Pulmonary artery endothelial cell (primary cell): ENCODE measurements around the gene IFIT5. TPM values are rescaled to one million over a fixed set of nuclear protein-coding genes. Genes with fewer than 3 reads are reported as not detected.
"Not testable (repeated sequence)": the region's sequence is repeated elsewhere in the genome, so short reads cannot be mapped to it uniquely, and the experiment has no call there.

Experiments
- DNase-seq: peaks from one replicate; pipeline ENCODE4 v3.0.0-alpha.2; 2011; ENCODE audit warnings: low read depth, low spot score
- total RNA-seq: library from RNA; depleted of rRNA; stranded (reverse); fragments of >200 nt; gene quantifications from 2 replicates; pipeline ENCODE4 v1.2.3, GENCODE V29; 2014

Gene IFIT5
- total RNA-seq, 1 donor from 2014 or later = 11.5 TPM

DNA sequence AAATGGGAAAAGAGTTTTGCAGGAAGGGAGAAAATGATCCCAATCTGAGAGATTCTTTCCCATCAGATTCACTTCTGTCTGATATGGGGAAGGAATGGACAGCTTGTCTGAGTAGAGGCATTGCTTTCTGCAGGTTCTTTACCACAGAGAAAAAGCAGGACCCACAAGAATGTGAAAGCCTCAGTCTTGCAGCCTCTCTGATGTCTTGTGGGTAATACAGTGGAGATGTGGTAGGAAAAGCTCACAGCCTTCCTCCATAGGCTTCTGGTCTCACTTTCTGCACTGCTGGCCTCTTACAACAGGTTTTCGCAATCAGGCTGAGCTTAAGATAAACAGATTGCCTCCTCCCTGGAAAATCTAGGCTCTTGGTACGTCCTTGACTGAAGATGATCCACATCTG is 21.4 kb upstream of the IFIT5 start:
- DNase-seq = no peak

DNA sequence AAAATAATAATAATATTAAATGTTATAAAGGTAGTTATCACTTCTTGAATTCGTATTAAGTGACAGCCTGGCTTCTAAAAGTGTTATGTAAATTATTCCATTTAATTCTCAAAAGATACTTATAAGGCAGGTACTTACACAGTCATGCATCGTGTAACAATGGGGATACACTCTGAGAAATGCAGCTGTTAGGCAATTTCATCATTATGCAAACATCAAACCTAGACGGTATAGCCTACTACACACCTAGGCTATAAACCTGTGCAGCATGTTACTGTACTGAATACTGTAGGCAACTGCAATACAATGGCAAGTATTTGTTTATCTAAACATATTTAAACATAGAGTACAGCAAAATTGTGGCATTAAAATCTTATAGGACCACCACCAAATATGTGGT is 20.5 kb upstream of the IFIT5 start:
- no peak for DNase-seq

DNA sequence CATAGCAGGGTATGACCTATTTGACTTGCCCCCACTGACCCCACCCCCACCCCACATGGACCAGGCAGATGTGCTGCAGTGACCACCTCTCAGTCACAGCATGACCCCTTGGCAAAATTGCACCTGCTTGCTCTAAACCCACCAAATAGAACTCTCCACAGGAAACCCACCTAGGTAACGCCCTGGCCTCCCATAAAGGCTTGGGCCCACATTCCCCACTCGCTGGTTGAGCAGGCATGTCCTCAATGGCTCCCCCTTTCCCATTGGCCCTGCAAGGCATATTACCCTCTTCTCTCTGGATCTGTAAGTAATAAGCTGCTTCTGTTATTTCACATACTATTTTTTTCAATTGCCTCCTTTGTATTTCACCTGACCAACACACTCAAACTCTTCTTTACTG is 19.2 kb upstream of the IFIT5 start:
- no peak for DNase-seq

DNA sequence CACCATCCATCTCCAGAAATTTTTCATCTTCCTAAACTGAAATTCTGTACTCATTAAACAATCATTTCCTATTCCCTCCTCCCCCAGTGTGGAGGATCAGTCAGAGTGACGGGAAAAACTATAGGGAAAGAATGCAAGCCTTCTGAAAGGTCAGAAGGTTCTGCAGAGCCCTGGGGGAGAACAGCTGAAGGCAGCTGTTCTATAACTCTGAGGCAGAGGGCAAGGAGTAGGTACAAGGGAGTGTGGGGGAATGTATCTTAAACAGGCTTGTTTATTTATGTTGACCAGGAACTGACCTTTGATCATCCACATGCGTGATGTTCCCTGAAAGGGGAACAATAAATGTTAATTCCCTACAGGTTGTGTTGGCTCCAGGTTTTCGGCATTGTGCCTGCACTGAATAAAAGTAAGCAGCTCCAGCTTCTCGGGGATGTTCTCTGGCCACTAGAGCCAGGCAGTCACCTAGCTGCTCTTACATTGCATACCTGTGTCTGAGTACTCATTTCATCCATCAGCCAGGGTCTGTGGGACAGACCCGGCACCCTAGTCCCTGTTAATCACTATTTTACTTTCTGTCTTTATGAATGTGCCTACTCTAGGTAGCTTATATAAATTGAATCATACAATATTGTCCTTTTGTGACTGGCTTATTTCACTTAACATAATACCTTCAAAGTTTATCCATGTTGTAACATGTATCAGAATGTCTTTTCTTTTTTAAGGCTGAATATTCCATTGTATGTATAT is 16.2 kb upstream of the IFIT5 start:
- no peak for DNase-seq

DNA sequence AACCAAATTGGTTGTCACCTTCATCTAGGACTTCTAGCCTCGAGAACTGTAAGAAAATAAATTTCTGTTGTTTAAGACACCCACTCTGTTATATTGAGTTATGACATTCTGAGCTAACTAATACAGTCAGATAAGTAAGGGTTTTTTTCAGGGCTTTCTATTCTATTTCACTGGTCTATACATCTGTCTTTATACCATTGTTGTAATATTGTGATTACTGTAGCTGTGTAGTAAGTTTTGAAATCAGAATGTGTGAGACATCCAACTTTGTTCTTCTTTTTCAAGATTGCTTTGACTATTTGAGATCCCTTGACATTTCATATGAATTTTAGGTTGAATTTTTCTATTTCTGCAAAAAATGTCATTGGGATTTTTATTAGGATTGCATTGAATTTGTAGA is 14.4 kb upstream of the IFIT5 start:
- no peak for DNase-seq

DNA sequence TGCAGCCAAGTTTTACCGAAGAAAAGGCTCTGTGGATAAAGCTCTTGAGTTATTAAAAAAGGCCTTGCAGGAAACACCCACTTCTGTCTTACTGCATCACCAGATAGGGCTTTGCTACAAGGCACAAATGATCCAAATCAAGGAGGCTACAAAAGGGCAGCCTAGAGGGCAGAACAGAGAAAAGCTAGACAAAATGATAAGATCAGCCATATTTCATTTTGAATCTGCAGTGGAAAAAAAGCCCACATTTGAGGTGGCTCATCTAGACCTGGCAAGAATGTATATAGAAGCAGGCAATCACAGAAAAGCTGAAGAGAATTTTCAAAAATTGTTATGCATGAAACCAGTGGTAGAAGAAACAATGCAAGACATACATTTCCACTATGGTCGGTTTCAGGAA is 11.3 kb upstream of the IFIT5 start:
- DNase-seq = no peak

DNA sequence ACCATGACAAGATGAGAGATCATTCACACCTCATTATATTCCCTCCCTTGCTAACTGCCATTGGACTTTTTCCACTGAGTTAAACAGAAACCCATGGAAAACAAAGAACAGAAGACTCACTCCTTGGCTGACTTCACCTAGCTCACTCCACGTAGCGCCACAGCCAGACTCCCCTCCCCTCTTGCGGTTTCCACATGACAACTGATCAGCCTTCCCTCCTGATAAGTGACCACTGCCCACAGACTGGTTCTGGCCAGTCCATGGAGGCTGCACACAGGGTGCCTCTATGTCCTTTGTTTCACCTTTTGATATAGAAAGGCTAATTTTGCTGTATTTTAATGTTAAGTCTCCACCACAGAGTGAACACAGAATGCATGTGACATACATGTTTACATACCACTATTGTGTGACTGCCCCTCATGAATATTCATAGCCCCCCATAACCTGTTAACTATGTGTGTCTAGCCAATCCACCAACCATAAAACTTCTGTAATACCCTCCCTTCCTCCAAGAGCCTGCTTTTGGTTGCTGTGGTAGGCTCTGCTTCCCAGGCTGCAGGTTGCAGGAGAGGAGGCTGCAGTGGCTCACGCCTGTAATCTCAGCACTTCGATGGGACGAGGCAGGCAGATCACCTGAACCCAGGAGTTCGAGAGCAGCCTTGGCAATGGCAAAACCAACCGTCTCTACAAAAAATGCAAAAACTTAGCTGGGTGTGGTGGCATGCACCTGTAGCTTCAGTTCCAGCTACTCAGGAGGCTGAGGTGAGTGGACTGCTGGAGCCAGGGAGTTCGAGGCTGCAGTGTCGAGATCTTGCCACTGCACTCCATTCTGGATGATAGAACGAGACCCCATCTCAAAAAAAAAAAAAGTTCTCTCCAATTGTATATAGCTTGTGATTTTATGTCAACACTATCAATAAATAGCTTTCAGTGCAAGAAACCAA is 10.0 kb upstream of the IFIT5 start:
- DNase-seq = no peak

DNA sequence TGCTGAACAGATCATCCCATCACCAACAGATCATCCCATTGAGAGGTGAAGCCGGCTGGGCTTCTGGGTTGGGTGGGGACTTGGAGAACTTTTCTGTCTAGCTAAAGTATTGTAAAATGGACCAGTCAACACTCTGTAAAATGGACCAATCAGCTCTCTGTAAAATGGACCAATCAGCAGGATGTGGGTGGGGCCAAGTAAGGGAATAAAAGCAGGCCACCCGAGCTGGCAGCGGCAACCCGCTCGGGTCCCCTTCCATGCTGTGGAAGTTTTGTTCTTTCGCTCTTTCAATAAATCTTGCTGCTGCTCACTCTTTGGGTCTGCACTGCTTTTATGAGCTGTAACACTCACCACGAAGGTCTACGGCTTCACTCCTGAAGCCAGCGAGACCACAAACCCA is 8.2 kb upstream of the IFIT5 start:
- not testable (repeated sequence) for DNase-seq

DNA sequence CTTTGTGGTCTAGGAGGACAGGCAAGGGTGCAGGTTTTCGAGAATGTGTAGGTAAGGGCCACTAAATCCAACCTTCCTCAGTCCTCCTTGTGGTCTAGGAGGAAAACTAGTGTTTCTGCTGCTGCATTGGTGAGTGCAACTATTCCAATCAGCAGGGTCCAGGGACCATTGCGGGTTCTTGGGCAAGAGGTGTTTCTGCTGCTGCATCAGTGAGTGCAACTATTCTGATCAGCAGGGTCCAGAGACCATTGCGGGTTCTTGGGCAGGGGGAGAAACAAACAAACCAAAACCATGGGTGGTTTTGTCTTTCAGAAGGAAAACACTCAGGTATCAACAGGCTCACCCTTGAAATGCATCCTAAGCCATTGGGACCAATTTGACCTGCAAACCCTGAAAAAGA is 6.6 kb upstream of the IFIT5 start:
- DNase-seq = not testable (repeated sequence)

DNA sequence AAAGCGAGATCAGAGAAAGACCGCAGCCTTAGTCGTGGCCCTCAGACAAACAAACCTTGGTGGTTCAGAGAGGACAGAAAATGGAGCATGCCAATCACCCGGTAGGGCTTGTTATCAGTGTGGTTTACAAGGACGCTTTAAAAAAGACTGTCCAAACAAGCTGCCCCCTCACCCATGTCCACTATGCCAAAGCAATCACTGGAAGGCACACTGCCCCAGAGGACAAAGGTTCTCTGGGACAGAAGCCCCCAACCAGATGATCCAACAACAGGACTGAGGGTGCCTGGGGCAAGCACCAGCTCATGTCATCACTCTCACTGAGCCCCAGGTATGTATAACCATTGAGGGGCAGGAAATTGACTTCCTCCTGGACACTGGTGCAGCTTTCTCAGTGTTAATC is 5.1 kb upstream of the IFIT5 start:
- not testable (repeated sequence) for DNase-seq

DNA sequence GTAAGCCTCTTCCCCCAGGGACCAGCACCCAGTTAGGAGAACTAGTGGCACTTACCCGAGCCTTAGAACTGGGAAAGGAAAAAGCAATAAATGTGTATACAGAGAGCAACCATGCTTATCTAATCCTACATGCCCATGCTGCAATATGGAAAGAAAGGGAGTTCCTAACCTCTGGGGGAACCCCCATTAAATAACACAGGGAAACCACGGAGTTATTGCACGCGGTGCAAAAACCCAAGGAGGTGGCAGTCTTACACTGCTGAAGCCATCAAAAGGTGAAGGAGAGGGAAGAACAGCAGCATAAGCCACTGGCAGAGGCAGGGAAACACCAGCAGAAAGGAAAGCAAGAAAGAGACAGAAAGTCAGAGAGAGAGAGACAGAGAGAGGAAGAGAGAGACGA is 3.8 kb upstream of the IFIT5 start:
- not testable (repeated sequence) for DNase-seq

DNA sequence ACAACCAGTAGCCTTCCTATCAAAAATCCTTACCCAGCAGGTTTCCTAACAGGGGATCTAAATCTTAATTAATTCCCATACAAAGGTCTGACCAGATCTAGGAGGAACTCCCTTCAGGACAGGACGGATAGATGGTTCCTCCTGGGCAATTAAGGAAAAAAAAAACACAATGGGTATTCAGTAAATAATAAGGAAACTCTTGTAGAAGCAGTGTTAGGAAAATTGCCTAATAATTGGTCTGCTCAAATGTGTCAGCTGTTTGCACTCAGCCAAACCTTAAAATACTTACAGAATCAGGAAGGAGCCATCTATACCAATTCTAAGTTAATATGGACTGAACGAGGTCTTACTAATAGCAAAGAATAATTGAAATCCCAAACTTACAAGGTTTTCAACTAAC is 3.2 kb upstream of the IFIT5 start:
- not testable (repeated sequence) for DNase-seq

DNA sequence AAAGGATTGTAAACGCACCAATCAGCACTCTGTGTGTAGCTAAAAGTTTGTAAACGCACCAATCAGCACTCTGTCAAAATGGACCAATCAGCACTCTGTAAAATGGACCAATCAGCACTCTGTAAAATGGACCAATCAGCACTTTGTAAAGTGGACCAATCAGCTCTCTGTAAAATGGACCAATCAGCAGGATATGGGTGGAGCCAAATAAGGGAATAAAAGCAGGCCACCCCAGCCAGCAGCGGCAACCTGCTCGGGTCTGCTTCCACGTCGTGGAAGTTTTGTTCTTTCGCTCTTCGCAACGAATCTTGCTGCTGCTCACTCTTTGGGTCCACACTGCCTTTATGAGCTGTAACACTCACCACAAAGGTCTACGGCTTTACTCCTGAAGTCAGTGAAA is 2.1 kb upstream of the IFIT5 start:
- not testable (repeated sequence) for DNase-seq

DNA sequence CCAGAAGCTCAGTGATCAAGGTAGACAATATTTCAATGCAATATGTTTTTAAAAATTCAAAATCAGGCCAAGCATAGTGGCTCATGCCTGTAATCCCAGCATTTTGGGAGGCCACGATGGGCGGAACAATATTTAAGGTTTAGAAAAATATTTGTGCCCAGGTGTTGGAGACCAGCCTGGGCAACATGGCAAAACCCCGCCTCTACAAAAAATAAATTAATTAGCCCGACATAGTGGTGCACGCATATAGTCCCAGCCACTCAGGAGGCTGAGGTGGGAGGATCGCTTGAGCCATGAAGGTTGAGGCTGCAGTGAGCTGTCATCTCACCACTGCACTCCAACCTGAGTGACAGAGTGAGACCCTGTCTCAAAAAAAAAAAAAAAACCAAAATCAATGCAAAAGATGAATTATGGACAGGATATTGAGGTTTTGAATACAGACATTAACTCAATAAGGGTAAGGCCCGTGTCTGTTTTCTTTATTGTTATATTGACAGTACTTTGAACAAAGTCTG is 913 bp upstream of the IFIT5 start:
- DNase-seq = no peak

DNA sequence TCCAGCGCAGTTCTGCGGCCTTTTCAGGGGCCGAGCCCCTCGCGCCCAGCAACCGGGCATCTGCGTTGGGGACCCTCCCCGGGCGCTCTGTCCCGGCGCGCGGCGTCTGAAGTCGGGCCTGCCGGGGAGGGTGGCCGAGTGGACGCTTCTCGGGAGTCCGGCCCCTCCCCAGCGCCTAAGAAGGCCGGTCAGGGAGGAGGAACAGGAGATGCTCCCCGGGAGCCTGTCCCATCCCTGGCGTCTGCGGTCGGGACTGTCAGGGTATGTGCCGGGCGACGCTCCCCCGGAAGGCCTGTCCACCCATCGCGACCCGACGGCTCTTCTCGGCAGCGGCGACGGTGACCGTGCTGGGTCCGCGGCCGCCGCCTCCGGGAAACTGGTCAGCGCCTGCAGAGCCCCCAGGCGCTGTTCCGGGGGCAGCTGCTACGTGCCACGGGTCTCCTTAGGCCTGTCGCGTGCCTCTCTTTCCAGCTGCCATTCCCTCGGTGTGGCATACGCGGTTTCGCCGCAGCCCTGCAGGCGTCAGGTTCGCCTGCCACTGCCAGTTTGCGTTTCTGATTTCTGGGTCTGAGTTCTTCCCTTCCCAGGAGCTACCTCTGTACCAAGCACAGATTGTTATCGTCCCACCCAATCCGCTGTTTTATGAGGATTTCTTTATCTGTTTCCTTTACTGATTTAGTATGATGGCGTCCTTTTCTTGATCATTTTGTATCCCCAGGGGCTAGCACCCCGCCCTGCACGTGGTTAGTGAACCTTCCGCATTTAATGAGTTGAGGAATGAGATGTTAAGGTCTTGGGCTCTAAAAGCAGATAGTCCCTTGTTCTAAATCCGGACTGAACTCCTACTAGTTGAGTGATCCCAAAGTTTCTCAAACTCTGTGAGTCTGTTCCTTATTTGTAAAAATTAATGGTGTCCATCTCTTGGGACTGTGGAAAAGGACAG is 782 bp downstream of the IFIT5 start:
- no peak for DNase-seq

DNA sequence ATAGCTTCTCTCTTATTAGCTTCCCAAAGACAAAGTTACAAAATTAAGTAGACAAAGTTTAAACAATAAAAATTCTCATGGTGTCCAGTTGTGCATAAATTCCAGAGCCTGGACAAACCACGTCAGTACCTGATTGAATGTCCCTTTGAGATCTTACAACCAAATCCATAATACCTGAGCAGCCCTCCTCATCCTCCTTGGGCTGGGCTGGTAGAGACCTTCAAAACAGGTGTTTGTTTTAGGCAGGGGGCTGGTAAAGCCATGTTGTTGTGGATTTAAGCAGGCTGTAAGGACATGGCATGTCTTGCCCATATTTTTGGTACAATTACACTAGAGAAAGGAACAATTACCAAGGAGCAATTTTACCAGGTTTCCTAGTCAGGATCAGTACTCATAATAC is 2.1 kb downstream of the IFIT5 start:
- no peak for DNase-seq

DNA sequence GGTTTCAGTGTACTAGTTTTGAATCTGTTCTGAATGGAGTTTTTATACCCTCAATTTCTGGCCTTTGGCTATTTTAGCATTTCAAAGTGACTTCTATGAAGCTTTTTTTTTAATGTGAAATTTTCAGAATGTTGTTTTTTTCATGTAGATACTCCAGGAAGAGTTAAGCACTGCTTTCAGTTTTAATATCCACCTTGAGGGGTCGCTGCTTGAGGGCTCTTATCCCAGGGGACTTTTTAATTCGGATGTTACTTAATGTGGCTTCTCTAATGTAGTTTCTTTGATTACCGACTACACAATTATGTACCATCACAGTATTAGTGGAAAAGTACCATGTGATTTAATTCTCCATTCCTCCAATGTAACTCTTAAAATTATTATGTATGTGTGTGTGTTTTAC is 5.2 kb downstream of the IFIT5 start:
- DNase-seq = no peak

DNA sequence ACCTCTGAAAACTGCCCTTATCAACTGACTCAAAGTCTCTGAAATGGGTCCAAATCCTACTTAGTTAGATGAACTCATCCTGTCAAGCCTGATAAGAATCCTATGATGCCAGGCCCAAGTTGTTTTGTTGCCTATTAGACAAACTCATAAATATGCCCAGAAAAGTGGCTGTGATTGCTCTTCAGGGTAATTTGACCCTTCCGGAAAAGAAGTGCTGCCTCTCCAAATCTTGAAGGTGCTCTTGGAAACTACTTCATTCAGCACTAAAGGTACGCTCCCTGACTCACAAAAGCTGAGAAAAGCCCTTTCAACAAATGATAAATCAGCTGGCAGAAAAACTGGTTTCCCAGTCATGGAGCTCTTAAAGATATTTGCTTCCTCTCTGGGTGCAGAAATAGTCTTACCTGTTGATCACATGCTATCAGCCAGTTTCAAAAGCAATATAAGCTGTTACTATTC is 6.7 kb downstream of the IFIT5 start:
- DNase-seq = no peak

DNA sequence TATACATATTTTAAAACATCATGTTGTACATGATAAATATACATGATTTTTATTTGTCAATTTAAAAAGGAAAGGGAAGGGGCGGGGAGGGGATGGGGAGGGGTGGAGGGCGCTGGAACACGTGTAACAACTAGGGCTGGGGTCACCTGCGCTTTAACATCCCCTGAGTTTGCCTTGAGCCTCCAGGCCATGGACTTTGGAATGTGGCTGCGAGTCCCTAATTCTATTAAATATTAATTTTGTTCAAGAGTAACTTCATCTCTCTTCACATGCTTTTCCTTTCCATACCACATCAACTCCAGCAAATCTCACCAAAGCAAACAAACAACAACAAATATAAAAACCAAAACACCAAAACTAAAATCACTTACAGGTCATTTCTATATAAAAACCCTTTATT is 10.6 kb downstream of the IFIT5 start:
- no peak for DNase-seq

DNA sequence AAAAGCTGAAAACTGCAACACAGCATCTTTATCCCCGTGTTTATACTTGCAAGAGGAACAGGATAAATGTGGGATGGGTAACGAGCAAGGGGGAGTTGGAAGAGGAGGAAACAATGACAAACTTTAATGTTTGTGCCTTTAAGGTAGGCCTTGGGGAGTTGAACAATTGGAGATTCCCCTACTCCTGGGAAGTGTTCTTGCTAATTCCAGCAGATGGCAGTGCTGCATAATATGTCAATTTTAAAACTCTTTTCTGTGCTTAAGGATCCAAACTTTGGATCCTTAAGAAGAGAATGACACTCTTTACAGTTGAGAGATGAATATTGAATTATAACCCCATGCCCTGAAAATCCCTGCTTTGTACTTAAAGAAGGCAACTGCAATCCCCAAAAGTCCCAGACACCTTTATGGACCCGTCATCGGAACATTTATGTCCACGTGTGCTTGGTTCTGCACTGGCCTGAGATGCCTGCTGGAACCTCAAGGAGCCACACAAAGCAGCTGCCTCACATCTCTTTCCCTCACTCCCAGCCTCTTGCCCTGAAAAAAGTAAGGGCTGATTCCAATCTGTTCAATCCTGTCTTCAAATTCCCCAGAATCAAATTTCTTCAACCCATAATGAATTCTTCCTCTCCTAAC is 12.0 kb downstream of the IFIT5 start:
- DNase-seq = no peak

DNA sequence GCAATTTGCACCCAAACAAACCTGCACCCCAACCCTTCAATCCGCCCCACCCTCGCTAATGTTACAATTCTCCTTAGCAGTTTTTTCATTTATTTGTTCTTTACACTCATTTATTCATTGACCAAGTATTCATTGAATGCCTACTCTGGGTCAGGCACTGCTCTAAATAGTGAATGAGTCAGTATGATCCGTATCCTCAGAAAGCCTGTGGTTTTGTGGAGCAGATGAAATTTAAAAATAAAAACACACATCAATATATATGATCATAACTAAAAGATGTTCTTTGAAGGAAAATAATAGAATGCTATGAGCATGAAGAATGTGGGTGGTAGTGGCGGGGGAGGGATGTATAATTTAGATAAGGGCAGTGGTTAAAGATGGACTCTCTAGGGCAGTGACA is 13.3 kb downstream of the IFIT5 start:
- DNase-seq = no peak
